Measurements from ENCODE around the gene CTU2.

CTU2 gene

DNA sequence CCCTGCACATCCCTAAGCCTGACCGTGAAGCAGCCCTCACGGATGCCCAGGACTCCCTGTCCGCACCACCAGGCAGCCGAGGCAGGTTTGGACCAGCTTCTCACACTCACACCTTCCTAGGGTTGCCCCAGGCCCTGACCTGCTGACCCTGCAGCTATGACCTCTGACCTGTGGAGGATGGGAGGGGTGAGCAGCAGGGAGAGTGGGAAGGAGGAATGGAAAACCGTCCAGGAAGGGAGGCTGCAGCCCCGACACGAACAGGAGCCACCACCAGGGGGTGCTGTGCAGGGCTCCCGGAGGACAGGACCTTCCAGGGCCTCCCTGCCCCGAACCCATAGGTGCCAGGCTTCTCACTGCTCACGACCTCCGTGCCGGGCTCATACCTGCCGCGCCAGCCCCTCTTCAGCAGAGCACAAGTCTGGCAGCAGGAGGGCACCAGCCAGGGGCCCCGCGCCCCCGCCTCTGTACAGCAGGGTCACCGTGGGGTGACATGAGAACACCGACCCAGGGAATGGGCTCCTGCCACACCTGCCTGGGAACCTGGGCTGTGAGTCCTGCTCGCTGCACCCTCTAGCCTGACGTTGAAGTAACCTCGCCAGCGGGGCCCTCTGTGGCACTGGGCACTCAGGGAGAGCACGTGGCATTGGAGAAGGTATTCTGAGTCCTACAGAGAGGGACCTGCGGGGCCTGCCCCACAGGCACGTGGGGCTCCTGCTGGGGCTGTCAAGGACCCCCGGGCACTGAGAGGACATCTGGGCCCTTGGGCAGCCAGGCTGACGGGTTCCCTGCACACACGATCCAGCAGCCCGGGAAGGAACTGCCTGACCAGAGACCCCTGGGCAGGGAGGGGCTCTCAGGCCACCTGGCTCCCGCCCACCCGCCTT is 37.6 kb downstream of the CTU2 start:
- no peak overlapping the region for H3K27ac ChIP-seq
- no peaks in the 10 kb centered on the region for H3K27me3 ChIP-seq
- peaks cover 12% of the 10 kb centered on the region for H3K36me3 ChIP-seq
- TF ChIP-seq, protein P1, sequence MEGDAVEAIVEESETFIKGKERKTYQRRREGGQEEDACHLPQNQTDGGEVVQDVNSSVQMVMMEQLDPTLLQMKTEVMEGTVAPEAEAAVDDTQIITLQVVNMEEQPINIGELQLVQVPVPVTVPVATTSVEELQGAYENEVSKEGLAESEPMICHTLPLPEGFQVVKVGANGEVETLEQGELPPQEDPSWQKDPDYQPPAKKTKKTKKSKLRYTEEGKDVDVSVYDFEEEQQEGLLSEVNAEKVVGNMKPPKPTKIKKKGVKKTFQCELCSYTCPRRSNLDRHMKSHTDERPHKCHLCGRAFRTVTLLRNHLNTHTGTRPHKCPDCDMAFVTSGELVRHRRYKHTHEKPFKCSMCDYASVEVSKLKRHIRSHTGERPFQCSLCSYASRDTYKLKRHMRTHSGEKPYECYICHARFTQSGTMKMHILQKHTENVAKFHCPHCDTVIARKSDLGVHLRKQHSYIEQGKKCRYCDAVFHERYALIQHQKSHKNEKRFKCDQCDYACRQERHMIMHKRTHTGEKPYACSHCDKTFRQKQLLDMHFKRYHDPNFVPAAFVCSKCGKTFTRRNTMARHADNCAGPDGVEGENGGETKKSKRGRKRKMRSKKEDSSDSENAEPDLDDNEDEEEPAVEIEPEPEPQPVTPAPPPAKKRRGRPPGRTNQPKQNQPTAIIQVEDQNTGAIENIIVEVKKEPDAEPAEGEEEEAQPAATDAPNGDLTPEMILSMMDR (IDR thresholded peaks at IDR 0.05), result peak; percentile 83
- H3K4me1 ChIP-seq (ENCODE audit: control insufficient read depth in 1 of 2, insufficient read depth in 1 of 2, low read depth in 1 of 2, low read length in 1 of 2), result peaks cover 5 to 40% of the 10 kb centered on the region in 2 experiments
- H3K4me3 ChIP-seq (ENCODE audit: low read depth in 1 of 2, low read length in 1 of 2), result no peak overlapping the region
- H3K9me3 ChIP-seq, result no peaks in the 10 kb centered on the region

DNA sequence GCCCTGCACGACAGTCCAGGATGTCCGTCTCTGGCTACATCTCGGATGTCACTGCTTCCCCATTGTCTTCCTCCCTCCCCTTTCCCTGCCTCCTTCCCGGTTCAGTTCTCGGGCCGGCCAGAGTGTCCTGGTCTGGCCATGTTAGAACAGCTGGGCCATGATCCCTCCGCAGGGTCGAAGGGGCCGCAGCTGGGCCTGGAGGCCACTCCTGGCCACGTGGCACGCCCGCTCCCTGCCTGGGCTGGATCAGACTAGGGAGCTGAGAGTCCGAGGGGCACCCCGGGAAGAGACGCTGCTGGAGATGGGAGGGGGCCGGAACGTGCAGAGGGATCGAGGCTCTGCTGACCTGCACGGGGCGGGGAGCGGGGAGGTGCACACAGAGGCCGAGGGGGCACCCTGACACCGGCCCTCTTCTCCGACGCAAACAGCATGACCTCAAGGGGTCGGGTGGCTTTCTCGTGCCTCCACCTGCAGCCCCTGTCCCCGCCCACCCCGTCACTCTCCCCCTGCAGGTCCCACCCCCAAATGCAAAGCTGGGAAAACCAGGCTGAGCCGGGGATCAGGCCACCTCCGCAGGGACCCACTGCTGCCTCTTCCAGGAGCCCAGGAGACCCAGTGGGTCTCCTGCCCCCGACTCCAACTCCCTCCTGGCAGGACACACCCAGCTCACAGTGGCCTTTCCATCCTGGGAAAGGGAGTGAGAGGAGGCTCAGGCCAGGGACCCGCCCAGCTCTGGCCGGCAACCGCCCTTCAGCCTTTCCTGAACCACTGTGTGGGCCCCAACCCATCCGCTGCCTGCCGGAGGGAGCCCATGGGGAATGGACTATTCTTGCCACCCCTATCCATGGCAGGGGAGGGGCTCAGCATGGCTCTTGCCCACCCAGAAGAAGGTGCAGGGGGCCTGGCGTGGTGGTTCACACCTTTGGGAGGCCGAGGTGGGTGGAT is 38.5 kb downstream of the CTU2 start:
- Histone ChIP-seq H3K27ac (peak overlapping the region; percentile 23), H3K4me1 (ENCODE audit: control insufficient read depth in 1 of 2, insufficient read depth in 1 of 2, low read depth in 1 of 2, low read length in 1 of 2) (peaks cover 5 to 40% of the 10 kb centered on the region in 2 experiments), H3K4me3 (ENCODE audit: low read depth in 1 of 2, low read length in 1 of 2) (peak overlapping the region in 1 of 2 experiments; percentile 37), H3K9me3 (no peaks in the 10 kb centered on the region), H3K36me3 (peaks cover 10% of the 10 kb centered on the region), H3K27me3 (no peaks in the 10 kb centered on the region)
- TF ChIP-seq, protein P1 (IDR thresholded peaks at IDR 0.05), result no peak

DNA sequence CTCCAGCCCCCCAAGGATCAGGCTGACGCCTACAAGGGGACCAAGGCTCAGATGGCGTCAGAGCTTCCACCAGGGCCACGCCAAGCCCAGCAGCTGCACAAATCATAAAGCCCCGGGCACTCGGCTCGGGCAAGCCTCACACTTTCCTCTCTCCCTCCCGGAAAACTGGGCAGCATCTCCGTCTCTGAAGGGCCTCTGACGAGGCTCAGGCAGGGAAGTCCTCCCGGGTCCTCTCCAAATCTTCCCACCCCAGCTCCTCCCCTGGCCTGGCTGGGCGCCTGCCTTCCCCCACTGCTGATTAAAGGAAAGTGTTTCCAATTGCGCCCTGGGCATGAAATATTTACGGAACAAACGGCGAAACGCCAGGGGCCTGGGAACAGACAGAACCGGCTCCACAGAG is 40.2 kb downstream of the CTU2 start:
- no peaks in the 10 kb centered on the region for H3K27me3 ChIP-seq
- H3K9me3 ChIP-seq, result no peaks in the 10 kb centered on the region
- H3K36me3 ChIP-seq, result no peaks in the 10 kb centered on the region
- peaks cover 5 to 40% of the 10 kb centered on the region in 2 experiments for H3K4me1 ChIP-seq (ENCODE audit: control insufficient read depth in 1 of 2, insufficient read depth in 1 of 2, low read depth in 1 of 2, low read length in 1 of 2)
- TF ChIP-seq, protein P1 (IDR thresholded peaks at IDR 0.05), result no peak
- H3K4me3 ChIP-seq (ENCODE audit: low read depth in 1 of 2, low read length in 1 of 2), result no peak overlapping the region
- H3K27ac ChIP-seq, result peak overlapping the region; percentile 41

DNA sequence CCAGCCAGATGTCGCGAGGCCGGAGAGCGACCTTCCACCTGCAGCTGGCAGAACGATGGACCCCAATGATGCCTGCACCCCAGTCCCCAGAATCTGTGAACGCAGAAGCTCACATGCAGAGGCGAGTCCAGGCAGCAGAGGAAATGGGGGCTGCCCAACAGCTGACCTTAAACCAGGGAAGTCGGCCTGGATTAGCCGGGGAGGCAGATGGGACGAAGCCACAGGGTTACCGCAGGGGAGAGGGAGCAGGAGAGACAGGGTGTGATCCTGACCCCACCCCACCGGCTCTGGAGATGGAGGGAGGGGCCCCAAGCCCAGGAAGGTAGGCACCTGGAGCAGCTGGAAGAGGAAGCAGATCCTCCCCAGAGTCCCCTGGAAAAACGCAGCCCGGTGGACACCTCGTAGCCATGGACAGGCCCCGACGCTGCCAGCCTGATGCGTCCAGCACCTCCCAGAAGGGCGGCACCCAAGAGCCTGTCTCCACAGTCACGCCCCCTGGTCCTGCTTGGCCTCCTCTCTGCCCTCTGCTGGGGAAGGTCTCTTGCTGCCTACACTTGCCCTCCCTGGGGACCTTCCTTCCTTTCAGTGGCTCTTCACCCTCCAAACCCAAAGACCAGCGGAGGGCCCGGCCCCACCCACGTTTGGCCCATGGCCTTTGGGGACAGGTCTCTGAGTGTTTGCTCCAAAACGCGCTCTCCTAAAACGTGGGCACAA is 41.4 kb downstream of the CTU2 start:
- TF ChIP-seq, protein P1 (IDR thresholded peaks at IDR 0.05), result peak; percentile 43
- H3K36me3 ChIP-seq, result no peaks in the 10 kb centered on the region
- H3K4me1 ChIP-seq (ENCODE audit: control insufficient read depth in 1 of 2, insufficient read depth in 1 of 2, low read depth in 1 of 2, low read length in 1 of 2), result peaks cover 5 to 40% of the 10 kb centered on the region in 2 experiments
- H3K4me3 ChIP-seq (ENCODE audit: low read depth in 1 of 2, low read length in 1 of 2), result no peak overlapping the region
- no peaks in the 10 kb centered on the region for H3K27me3 ChIP-seq
- no peaks in the 10 kb centered on the region for H3K9me3 ChIP-seq
- no peak overlapping the region for H3K27ac ChIP-seq

GRCh38 chr16:88748364-88748763 is 42.1 kb downstream of the CTU2 start:
- Histone ChIP-seq H3K27ac (no peak overlapping the region), H3K4me3 (ENCODE audit: low read depth in 1 of 2, low read length in 1 of 2) (no peak overlapping the region), H3K9me3 (no peaks in the 10 kb centered on the region), H3K4me1 (ENCODE audit: control insufficient read depth in 1 of 2, insufficient read depth in 1 of 2, low read depth in 1 of 2, low read length in 1 of 2) (peaks cover 5 to 40% of the 10 kb centered on the region in 2 experiments), H3K27me3 (no peaks in the 10 kb centered on the region), H3K36me3 (no peaks in the 10 kb centered on the region)
- TF ChIP-seq, protein P1 (IDR thresholded peaks at IDR 0.05), result no peak
